Measurements from ENCODE around the gene SPDYE3. TPM values are rescaled to one million over a fixed set of nuclear protein-coding genes. Genes with fewer than 3 reads are reported as not detected.
"Not testable (repeated sequence)": the region's sequence is repeated elsewhere in the genome, so short reads cannot be mapped to it uniquely, and the experiment has no call there.

Gene SPDYE3
- total RNA-seq = not detected

- not testable (repeated sequence) for DNase-seq (ENCODE audit: low spot score); H3K4me3 ChIP-seq; H3K9me3 ChIP-seq; H3K27me3 ChIP-seq; H3K4me1 ChIP-seq; H3K36me3 ChIP-seq; H3K27ac ChIP-seq
These were observed at the start of gene SPDYE3 for GRCh38 chr7:100307402-100307801. Gene SPDYE3, plus strand, starts transcription at chr7:100307702. Its CDS starts 184 bp downstream, at chr7:100307886.

- not testable (repeated sequence) for H3K36me3 ChIP-seq; H3K27me3 ChIP-seq; H3K27ac ChIP-seq; H3K4me3 ChIP-seq; H3K9me3 ChIP-seq; DNase-seq (ENCODE audit: low spot score); H3K4me1 ChIP-seq
These were observed 47.5 kb upstream of the SPDYE3 start for GRCh38 chr7:100259984-100260383.

- not testable (repeated sequence) for H3K4me3 ChIP-seq; H3K9me3 ChIP-seq; H3K27me3 ChIP-seq; H3K27ac ChIP-seq; H3K36me3 ChIP-seq; DNase-seq (ENCODE audit: low spot score)
- peaks cover 0 to 14% of the 10 kb centered on the region in 2 donors for H3K4me1 ChIP-seq
These were observed 44.6 kb upstream of the SPDYE3 start for GRCh38 chr7:100262896-100263295.

- not testable (repeated sequence) for H3K27ac ChIP-seq; H3K9me3 ChIP-seq; H3K4me3 ChIP-seq; DNase-seq (ENCODE audit: low spot score); H3K27me3 ChIP-seq; H3K36me3 ChIP-seq
- H3K4me1 ChIP-seq = peaks cover 0 to 14% of the 10 kb centered on the region in 2 donors
These were observed 43.3 kb upstream of the SPDYE3 start for GRCh38 chr7:100264223-100264622.

- H3K27me3 ChIP-seq; H3K9me3 ChIP-seq; DNase-seq (ENCODE audit: low spot score); H3K36me3 ChIP-seq; H3K27ac ChIP-seq; H3K4me3 ChIP-seq: not testable (repeated sequence)
- peaks cover 0 to 17% of the 10 kb centered on the region in 2 donors for H3K4me1 ChIP-seq
These were observed 42.8 kb upstream of the SPDYE3 start for GRCh38 chr7:100264669-100265165.

- not testable (repeated sequence) for H3K4me3 ChIP-seq; H3K27me3 ChIP-seq; H3K9me3 ChIP-seq; H3K27ac ChIP-seq; DNase-seq (ENCODE audit: low spot score); H3K36me3 ChIP-seq
- peaks cover 0 to 25% of the 10 kb centered on the region in 2 donors for H3K4me1 ChIP-seq
These were observed 41.7 kb upstream of the SPDYE3 start for GRCh38 chr7:100265851-100266250.

GRCh38 chr7:100266576-100267354 lies 40.7 kb upstream of the SPDYE3 start:
- Histone ChIP-seq H3K36me3 (no peaks in the 10 kb centered on the region), H3K4me3 (no peak overlapping the region), H3K27me3 (no peaks in the 10 kb centered on the region), H3K27ac (no peak overlapping the region), H3K9me3 (no peaks in the 10 kb centered on the region), H3K4me1 (peaks cover 0 to 29% of the 10 kb centered on the region in 2 donors)
- no peak for DNase-seq (ENCODE audit: low spot score)
- TF ChIP-seq CTCF (IDR thresholded peaks at IDR 0.05) = no peak

GRCh38 chr7:100267648-100268047 lies 39.9 kb upstream of the SPDYE3 start:
- no peak for TF ChIP-seq CTCF (IDR thresholded peaks at IDR 0.05)
- no peak overlapping the region for H3K4me3 ChIP-seq
- no peaks in the 10 kb centered on the region for H3K27me3 ChIP-seq
- peaks cover 0 to 34% of the 10 kb centered on the region in 2 donors for H3K4me1 ChIP-seq
- no peak overlapping the region for H3K27ac ChIP-seq
- DNase-seq (ENCODE audit: low spot score) = no peak
- H3K36me3 ChIP-seq = no peaks in the 10 kb centered on the region
- no peaks in the 10 kb centered on the region for H3K9me3 ChIP-seq

- H3K9me3 ChIP-seq; DNase-seq (ENCODE audit: low spot score); H3K4me3 ChIP-seq; H3K27me3 ChIP-seq; H3K27ac ChIP-seq; H3K36me3 ChIP-seq: not testable (repeated sequence)
- peaks cover 0 to 34% of the 10 kb centered on the region in 2 donors for H3K4me1 ChIP-seq
These were observed 38.6 kb upstream of the SPDYE3 start for GRCh38 chr7:100268882-100269281.

- H3K9me3 ChIP-seq; H3K27ac ChIP-seq; H3K27me3 ChIP-seq; H3K36me3 ChIP-seq; DNase-seq (ENCODE audit: low spot score); H3K4me3 ChIP-seq: not testable (repeated sequence)
- peaks cover 0 to 34% of the 10 kb centered on the region in 2 donors for H3K4me1 ChIP-seq
These were observed 38.0 kb upstream of the SPDYE3 start for GRCh38 chr7:100269306-100270045.

GRCh38 chr7:100270046-100270918 lies 37.2 kb upstream of the SPDYE3 start:
- not testable (repeated sequence) for H3K36me3 ChIP-seq; H3K27me3 ChIP-seq; DNase-seq (ENCODE audit: low spot score); H3K9me3 ChIP-seq
- Histone ChIP-seq H3K27ac (peak overlapping the region in 1 of 2 donors; percentile 73), H3K4me3 (peak overlapping the region in 1 of 2 donors; percentile 82), H3K4me1 (peaks cover 0 to 34% of the 10 kb centered on the region in 2 donors)
